NCI-H2227 (cell line): ENCODE results near the gene DDX10.
"Not testable (repeated sequence)": the region's sequence is repeated elsewhere in the genome, so short reads cannot be mapped to it uniquely, and the experiment has no call there.

Source experiments
- DNase-seq: peaks from one replicate; lab custom pipeline; 2025; ENCODE audit not compliant: unreplicated experiment; lab: John Stamatoyannopoulos, UW

Gene DDX10

GRCh38 chr11:108715239-108715638 lies 50.4 kb downstream of the DDX10 start:
- no peak for DNase-seq

DNA sequence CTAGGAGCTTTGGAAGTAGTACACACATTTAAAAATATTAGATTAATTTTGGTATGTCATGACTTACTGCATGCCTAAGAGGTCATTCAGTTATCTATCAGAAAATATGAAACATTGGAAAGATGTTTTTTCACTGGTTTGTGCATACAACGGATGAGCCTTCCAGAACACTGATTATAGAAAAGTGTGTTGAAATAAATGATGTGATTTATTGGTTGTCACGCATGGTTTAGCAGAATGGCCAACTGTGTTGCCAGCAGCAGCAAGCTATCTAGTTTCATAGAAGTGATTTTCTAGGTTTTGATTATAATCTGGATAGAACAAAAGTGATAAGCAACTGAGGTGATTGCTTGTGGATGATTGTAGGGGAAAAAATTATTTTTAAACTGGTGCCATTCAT lies 53.6 kb downstream of the DDX10 start:
- DNase-seq: no peak

DNA sequence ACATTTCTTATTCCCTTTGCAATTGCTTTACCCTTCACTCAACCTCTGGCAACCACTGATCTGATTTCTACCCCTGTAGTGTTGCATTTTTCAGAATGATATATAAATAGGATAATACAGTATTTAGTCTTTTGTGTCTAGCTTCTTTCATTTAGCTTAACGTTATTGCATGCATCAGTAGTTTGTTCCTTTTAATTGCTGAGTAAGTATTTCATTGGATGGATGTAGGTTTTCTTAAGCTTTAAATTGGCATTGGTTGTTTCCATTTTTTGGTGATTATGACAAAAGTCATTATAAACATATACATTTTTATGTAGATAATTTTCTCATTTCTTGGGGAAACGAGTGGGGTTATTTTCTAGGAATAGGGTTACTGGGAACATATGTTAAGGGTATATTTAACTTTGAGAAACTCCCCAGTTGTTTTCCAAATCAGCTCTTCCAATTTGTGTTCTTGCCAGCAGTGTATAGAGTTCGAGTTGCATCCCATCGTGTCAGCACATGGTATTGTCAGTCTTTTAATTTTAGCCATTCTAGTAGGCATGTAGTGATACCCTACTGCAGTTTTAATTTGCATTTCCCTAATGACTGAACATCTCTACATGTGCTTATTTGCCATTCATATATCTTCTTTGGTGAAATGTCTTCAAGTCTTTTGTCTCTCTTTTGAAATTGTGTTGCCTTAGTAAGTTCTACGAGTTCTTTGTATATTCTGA lies 60.3 kb downstream of the DDX10 start:
- no peak for DNase-seq

DNA sequence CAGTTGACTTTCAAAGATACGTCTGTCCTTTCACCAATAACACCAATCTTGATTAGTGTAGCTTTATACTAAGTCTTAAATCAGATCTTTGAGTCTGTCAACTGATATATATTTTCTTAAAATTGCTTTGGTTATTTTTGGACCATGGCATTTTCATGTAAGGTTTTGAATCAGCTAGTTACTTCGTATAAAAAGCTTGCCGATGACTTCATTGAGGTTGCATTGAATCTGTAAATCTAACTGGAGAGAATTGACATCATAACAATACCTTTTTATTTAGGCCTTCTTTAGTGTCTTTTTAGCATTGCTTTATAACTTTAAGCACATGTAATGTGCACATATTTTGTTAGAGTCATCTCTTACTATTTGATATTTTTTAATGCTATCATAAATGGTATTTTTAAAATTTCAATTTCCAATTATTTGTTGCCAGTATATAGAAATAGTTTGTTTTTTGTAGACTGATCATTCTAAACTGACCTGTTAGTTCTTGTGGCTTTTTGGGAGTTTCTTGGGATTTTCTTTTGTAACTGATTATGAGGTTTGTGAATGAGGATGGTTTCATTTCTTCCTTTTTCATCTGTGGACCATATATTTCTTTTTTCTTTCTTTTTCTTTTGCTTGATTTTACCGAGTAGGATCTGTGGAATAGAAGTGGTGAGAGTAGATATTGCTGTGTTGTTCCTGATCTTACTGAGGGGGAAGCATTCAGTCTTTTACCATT lies 61.4 kb downstream of the DDX10 start:
- no peak for DNase-seq

- no peak for DNase-seq
Measured at GRCh38 chr11:108727665-108728064, 62.8 kb downstream of the DDX10 start.

DNA sequence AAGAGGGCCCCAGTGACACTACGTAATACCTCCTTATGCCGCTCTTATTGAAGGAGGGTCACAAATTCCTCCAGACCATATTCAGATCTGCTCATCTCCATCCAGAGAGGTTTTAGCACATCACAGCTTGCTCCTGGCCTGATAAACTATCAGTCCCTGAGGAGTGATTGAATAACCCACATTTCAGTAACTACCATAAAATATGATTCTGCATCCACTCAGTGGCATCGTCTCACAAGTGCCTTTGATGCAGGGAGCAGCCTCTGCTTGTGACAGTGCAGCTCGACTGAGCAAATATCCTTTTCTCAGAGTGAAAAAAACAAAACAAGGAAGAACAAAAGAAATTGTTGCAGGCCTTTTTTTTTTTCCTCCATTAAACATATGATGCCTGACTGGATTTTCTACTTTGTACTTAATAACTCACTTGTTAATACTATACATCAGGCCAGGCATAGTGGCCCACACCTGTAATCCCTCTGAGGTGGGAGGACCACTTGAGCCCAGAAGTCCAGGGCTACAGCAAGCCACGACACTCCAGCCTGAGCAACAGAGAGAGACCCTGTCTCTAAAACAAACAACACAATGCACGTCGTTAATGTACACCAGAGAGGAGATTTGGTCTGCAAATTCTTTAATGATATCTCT lies 64.5 kb downstream of the DDX10 start:
- no peak for DNase-seq

- peak; percentile 27 for DNase-seq
Measured at GRCh38 chr11:108732395-108732794, 67.5 kb downstream of the DDX10 start.

DNA sequence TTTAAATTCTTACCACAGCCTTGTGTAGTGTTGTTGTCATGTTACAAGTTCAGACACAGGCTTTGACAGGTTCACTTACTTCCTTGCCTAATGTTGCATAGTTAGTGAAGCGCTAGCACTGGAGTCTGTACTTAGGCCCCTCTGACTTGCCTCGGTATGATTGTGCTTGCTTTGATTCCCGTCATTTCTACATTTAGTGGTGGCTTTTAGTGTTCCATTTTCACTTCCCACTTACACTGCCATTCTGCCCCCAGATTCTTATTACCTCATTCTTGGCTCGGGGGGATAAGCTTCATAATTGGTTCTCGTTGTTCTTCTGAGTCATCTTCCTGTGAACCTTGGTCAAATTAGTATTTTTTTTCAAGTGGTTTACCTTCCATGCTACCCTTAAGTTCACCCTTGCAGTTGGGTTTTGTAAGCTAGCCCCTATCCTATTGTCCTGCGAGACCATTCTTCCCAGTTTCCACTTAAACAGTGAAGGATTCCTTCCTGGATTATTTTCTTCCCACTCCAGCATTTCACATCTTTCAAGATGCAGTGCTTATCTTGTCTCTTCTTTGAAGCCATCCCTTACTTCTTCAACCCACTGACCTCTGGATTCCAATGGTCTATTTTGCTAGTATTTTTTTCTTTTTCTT lies 68.7 kb downstream of the DDX10 start:
- no peak for DNase-seq

DNA sequence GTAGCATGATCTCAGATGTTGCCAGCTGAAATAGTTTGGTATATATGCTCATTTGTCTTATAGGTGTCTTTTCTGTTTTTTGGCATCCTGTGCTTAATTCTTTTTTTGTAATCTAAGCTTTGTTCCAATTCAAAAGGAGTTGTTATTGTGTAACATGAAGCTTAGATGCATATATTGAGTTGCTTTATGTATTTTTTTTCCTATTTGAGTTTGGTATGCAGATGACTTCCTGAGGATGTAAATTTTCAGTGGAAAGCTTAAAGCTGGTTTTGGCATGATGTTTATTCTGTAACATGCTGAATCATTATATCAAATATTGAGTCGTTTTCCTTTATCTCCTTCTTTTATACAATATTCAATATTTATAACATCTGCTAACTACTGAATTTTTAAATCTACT lies 69.4 kb downstream of the DDX10 start:
- DNase-seq: no peak

GRCh38 chr11:108734956-108735559 lies 70.2 kb downstream of the DDX10 start:
- DNase-seq: peak; percentile 11

DNA sequence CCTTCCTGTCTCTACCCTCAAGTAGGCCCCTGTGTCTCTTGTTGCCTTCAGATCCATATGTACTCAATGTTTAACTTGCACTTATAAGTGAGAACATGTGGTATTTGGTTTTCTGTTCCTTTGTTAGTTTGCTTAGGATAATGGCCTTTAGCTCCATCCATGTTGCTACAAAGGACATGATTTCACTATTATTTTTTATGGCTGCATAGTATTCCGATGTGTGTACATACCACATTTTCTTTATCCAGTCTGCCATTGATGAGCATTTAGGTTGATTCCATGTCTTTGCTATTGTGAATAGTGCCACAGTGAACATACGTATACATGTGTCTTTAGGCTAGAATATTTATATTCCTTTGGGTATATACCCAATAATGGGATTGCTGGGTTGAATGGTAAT lies 75.3 kb downstream of the DDX10 start:
- DNase-seq: not testable (repeated sequence)

- DNase-seq: no peak
Measured at GRCh38 chr11:108743851-108744250, 79.0 kb downstream of the DDX10 start.

DNA sequence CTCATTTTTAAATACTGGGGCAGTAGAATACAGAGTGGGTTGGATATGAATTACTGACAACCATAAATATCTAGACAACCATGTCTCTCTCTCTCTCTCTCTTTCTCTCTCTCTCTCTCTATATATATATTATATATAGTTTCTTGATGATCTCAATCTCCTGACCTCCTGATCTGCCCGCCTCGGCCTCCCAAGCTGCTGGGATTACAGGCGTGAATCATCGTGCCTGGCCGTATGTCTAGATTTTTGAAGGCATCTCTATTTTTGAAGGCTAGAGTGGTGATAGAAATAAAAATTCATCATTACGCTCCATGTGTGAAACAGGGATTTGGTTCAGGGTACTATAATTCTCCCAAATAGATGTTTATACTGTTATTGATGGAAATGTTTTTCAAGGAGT lies 84.1 kb downstream of the DDX10 start:
- no peak for DNase-seq

- no peak for DNase-seq
Measured at GRCh38 chr11:108751444-108751843, 86.6 kb downstream of the DDX10 start.

DNA sequence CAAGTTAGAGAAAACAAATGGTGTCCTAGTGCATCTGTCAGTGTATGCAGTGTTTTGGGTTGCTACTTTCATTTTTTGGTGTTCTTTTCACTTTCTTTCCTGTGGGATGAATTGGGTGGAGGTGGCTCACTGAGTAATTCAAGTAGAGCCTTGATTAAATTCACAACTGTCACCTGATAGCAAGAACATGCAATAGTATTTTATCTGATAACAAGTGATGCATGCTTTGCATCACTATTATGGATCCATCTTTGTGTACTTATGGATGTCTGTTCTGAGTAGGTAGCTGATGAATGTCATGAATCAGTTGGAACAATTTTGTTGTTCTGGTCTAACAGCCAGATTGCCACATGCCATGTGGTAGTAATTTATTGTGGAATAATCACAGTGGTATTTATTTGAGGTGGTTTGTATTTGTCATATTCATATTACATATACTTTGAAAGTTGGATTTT lies 87.5 kb downstream of the DDX10 start:
- no peak for DNase-seq

DNA sequence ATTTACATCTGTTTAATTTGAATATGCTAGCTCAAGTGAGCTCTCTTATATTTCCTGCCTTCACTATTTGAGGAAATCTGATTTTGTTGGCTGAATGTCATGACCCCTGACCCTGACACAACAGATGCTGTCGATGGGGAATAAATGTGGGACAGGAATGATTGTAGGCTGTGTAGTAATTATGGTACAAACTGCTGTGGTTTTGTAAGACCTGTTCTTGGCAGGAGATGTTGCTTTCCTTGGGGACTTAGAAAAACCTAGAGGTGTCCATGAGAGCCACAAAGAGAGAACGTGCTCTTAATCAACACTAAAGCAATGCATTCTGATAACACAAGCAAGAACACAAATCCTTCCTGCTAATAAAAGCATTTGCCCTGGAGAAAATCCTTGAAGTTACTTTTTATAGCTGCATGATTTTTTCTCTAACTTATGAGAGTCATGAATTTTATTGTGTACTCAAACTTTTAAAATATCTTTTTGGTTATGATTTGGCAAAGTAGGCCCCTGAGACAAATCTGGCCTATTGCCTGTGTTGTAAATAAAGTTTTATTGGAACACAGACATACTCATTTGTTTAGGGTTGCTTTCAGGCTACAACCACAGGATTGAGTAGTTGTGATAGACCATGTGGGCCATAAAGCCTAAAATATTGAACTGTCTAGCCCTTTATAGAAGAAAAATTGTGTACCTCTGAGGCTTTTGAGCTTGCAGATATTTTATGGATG lies 90.2 kb downstream of the DDX10 start:
- DNase-seq: no peak

DNA sequence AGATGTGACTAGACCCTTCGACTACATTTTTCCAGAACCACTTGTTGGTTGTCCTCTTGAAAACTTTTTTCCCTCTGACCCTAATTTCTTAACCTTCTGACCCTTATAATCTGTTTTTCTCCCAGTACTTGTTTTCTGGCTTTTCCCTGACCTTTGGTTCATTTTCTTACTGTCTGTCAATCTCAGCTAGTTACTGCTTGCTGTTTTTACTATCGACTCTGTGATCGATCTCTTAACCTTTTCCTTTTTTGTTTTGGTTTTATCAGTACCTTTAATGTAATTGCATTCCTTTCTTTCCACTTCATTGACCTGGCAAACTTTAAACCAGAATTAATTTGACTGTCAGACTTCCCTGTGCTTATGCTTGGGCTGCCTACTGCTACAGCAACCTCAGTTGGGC lies 92.8 kb downstream of the DDX10 start:
- DNase-seq: no peak

GRCh38 chr11:108758458-108758857 lies 93.6 kb downstream of the DDX10 start:
- DNase-seq: no peak

- no peak for DNase-seq
Measured at GRCh38 chr11:108766596-108767173, 101.8 kb downstream of the DDX10 start.

DNA sequence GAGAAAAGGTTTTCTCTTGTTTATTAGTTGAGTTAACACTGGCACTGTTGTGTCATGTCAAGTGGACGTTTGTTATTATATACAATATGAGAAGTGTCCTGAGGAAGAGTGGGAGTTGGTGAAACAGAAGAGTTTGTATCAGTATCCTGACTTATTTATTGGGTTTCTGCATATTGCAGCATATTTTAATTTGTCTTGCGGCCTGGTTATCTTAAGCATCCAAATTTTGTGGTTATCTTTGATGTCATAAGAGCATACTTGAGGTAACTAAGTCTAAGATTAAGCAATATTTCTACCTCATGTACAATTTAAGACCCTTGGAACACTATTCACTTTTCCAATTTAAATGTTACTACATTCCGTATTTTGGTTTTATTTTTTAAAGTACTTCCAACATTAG lies 103.5 kb downstream of the DDX10 start:
- DNase-seq: no peak
